Keratinocyte (primary cell): ENCODE results near the gene RBX1. TPM values are rescaled to one million over a fixed set of nuclear protein-coding genes. Genes with fewer than 3 reads are reported as not detected.
"Not testable (repeated sequence)": the region's sequence is repeated elsewhere in the genome, so short reads cannot be mapped to it uniquely, and the experiment has no call there.

Experiments used
- DNase-seq: peaks from one replicate; pipeline ENCODE4 v3.0.0-alpha.2; 2011; ENCODE audit warnings: low read depth, missing footprints, low spot score
- FAIRE-seq: peaks from 2 replicates; lab custom pipeline; 2011; peaks lifted over from hg19 to GRCh38; lab: Jason Lieb, UNC
- H2AFZ ChIP-seq: 2 replicates; pipeline ENCODE4 v1.6.0; 2012; ENCODE audit warnings: low read length, control low read depth, inconsistent platforms; ENCODE audit not compliant: control insufficient read depth
- H3K27ac ChIP-seq: 2 replicates; pipeline ENCODE4 v1.5.1; 2011; ENCODE audit warnings: low read length; ENCODE audit not compliant: control insufficient read depth, insufficient read depth
- H3K27me3 ChIP-seq: 3 replicates; pipeline ENCODE4 v1.6.0; 2011; ENCODE audit warnings: low read length; ENCODE audit not compliant: control insufficient read depth, insufficient read depth; ENCODE audit errors: extremely low read depth
- H3K36me3 ChIP-seq, 2 experiments: 2 replicates in 1 of 2; 3 replicates in 1 of 2; pipeline ENCODE4 v1.5.1; 2011; ENCODE audit warnings: low read length in 2 of 2, mild to moderate bottlenecking in 1 of 2; ENCODE audit not compliant: control insufficient read depth in 2 of 2, insufficient read depth in 2 of 2; ENCODE audit errors: extremely low read depth in 1 of 2
- H3K4me1 ChIP-seq: 3 replicates; pipeline ENCODE4 v1.5.1; 2011; ENCODE audit warnings: low read length; ENCODE audit not compliant: control insufficient read depth, insufficient read depth; ENCODE audit errors: extremely low read depth
- H3K4me2 ChIP-seq: 3 replicates; pipeline ENCODE4 v1.6.0; 2011; ENCODE audit warnings: low read depth, low read length; ENCODE audit not compliant: control insufficient read depth, insufficient read depth; ENCODE audit errors: extremely low read depth
- H3K4me3 ChIP-seq, 3 experiments: fragments of 200-600 bp in 1 of 3; sonication (generic) in 1 of 3; 2 replicates in 2 of 3; 3 replicates in 1 of 3; pipeline ENCODE4 v1.5.1; 2011 to 2016; ENCODE audit warnings: low read length in 3 of 3, mild to moderate bottlenecking in 3 of 3, control low read depth in 2 of 3, inconsistent platforms in 1 of 3, low read depth in 1 of 3, mixed read lengths in 1 of 3, mixed run types in 1 of 3, moderate library complexity in 1 of 3; ENCODE audit not compliant: control insufficient read depth in 2 of 3, insufficient read depth in 2 of 3; ENCODE audit errors: extremely low read depth in 1 of 3
- H3K79me2 ChIP-seq: 2 replicates; pipeline ENCODE4 v1.6.0; 2012; ENCODE audit warnings: low read length; ENCODE audit not compliant: control insufficient read depth, insufficient read depth
- H3K9ac ChIP-seq: 3 replicates; pipeline ENCODE4 v1.6.0; 2011; ENCODE audit warnings: low read length; ENCODE audit not compliant: control insufficient read depth, insufficient read depth; ENCODE audit errors: extremely low read depth
- H3K9me1 ChIP-seq: 3 replicates; pipeline ENCODE4 v1.6.0; 2011; ENCODE audit warnings: low read length; ENCODE audit not compliant: control insufficient read depth, insufficient read depth; ENCODE audit errors: extremely low read depth
- H3K9me3 ChIP-seq: 2 replicates; pipeline ENCODE4 v1.5.1; 2012; ENCODE audit warnings: low read depth, low read length; ENCODE audit not compliant: control insufficient read depth
- H4K20me1 ChIP-seq: 3 replicates; pipeline ENCODE4 v1.6.0; 2011; ENCODE audit warnings: low read length; ENCODE audit not compliant: control insufficient read depth, insufficient read depth; ENCODE audit errors: extremely low read depth
- CTCF ChIP-seq, 3 experiments: IDR thresholded peaks in 1 of 3; conservative IDR thresholded peaks in 1 of 3; optimal IDR thresholded peaks in 1 of 3; 2 replicates in 2 of 3; 3 replicates in 1 of 3; pipeline versions ENCODE3 to v1.5.1; 2011; ENCODE audit warnings: low read length in 3 of 3, mild to moderate bottlenecking in 3 of 3, moderate library complexity in 2 of 3, control low read depth in 1 of 3, inconsistent platforms in 1 of 3; ENCODE audit not compliant: insufficient read depth in 2 of 3; ENCODE audit errors: extremely low read depth in 1 of 3
- EZH2 ChIP-seq: IDR thresholded peaks from one replicate; pipeline ENCODE4 v1.6.1; 2012; ENCODE audit warnings: inconsistent platforms, mild to moderate bottlenecking, low read length, moderate library complexity
- dilution Hi-C: fragments of 300-500 bp; cut with MboI; formaldehyde crosslinking; loops from one replicate; pipeline ENCODE4 v1.7.0; 2020; ENCODE audit warnings: low sequenced_read_pairs; ENCODE audit not compliant: extremely low pct_ligation_motif_present
- polyA plus RNA-seq, 5 experiments: library from polyadenylated mRNA; depleted of rRNA in 3 of 5; stranded (reverse) in 3 of 5; stranded (forward) in 1 of 5; unstranded in 1 of 5; fragments of >200 nt; gene quantifications; 1 replicate in 1 of 5; 2 replicates in 3 of 5; 3 replicates in 1 of 5; pipeline versions ENCODE4 v1.2.1 to v1.2.3, GENCODE V29; 2011 to 2012; ENCODE audit warnings: missing spikeins in 2 of 5, low read depth in 1 of 5, low replicate concordance in 1 of 5

The RBX1 gene
- polyA plus RNA-seq, 1 donor (not counting 4 experiments of a cell fraction or from before 2014, with no cell fraction given) = 143 TPM

GRCh38 chr22:41000941-41001721, 50.0 kb downstream of the RBX1 start:
- H3K27me3 ChIP-seq = no peaks in the 10 kb centered on the region
- H3K4me1 ChIP-seq = peaks cover 5% of the 10 kb centered on the region
- no peak overlapping the region for H2AFZ ChIP-seq
- H3K9me3 ChIP-seq = no peaks in the 10 kb centered on the region
- no peak for FAIRE-seq
- dilution Hi-C loops = no loop called here
- DNase-seq = no peak
- H3K27ac ChIP-seq = no peak overlapping the region
- H3K36me3 ChIP-seq = no peaks in the 10 kb centered on the region
- no peak overlapping the region for H3K9ac ChIP-seq
- no peak for TF ChIP-seq CTCF (optimal IDR thresholded peaks at IDR 0.05 in 1 of 3, IDR thresholded peaks at IDR 0.05 in 1 of 3, conservative IDR thresholded peaks at IDR 0.05 in 1 of 3; ENCODE audit: extremely low read depth in 1 of 3, insufficient read depth in 2 of 3, low read length in 3 of 3)
- TF ChIP-seq EZH2 = no peak
- no peaks in the 10 kb centered on the region for H4K20me1 ChIP-seq
- peak overlapping the region; percentile 0 for H3K4me2 ChIP-seq
- H3K79me2 ChIP-seq = no peaks in the 10 kb centered on the region
- H3K4me3 ChIP-seq = no peak overlapping the region
- no peaks in the 10 kb centered on the region for H3K9me1 ChIP-seq

- Histone ChIP-seq H3K4me1 (peaks cover 5% of the 10 kb centered on the region), H3K4me2 (peak overlapping the region; percentile 0), H4K20me1 (no peaks in the 10 kb centered on the region), H3K79me2 (no peaks in the 10 kb centered on the region), H3K9me3 (no peaks in the 10 kb centered on the region), H2AFZ (no peak overlapping the region), H3K27ac (no peak overlapping the region), H3K9ac (no peak overlapping the region), H3K27me3 (no peaks in the 10 kb centered on the region), H3K36me3 (no peaks in the 10 kb centered on the region), H3K9me1 (no peaks in the 10 kb centered on the region), H3K4me3 (no peak overlapping the region)
- DNase-seq (no peak), FAIRE-seq (peak; percentile 17)
- TF ChIP-seq CTCF (optimal IDR thresholded peaks at IDR 0.05 in 1 of 3, IDR thresholded peaks at IDR 0.05 in 1 of 3, conservative IDR thresholded peaks at IDR 0.05 in 1 of 3; ENCODE audit: extremely low read depth in 1 of 3, insufficient read depth in 2 of 3, low read length in 3 of 3) = no peak
- no peak for TF ChIP-seq EZH2
- dilution Hi-C loops = no loop called here
These were observed 50.5 kb downstream of the RBX1 start for GRCh38 chr22:41001722-41002122.

- H2AFZ ChIP-seq, H3K4me3 ChIP-seq, dilution Hi-C loops, H3K36me3 ChIP-seq, FAIRE-seq, H3K27me3 ChIP-seq, H3K27ac ChIP-seq, H4K20me1 ChIP-seq, H3K9me3 ChIP-seq, H3K9ac ChIP-seq, H3K4me1 ChIP-seq, H3K9me1 ChIP-seq, H3K4me2 ChIP-seq, H3K79me2 ChIP-seq, DNase-seq: not testable (repeated sequence)
These were observed 51.2 kb downstream of the RBX1 start for GRCh38 chr22:41002386-41002785.
